WERI-Rb-1 (cell line): ENCODE results near the gene FASTK.

Source experiments
- DNase-seq: peaks from one replicate; pipeline ENCODE4 v3.0.0-alpha.2; 2020
- H3K27ac ChIP-seq: fragments of 250-450 bp; sonication (Bioruptor Pico); 2 replicates; pipeline ENCODE4 v1.5.1; 2020; ENCODE audit warnings: mild to moderate bottlenecking, moderate library complexity
- H3K27me3 ChIP-seq: fragments of 250-450 bp; sonication (Bioruptor Pico); 2 replicates; pipeline ENCODE4 v1.5.1; 2021; ENCODE audit warnings: mild to moderate bottlenecking, low read depth, moderate library complexity; ENCODE audit not compliant: insufficient read depth, severe bottlenecking
- H3K36me3 ChIP-seq: fragments of 250-450 bp; sonication (Bioruptor Pico); 2 replicates; pipeline ENCODE4 v1.5.1; 2020; ENCODE audit warnings: mild to moderate bottlenecking, moderate library complexity
- H3K4me3 ChIP-seq: 2 replicates; pipeline ENCODE4 v1.5.1; 2011; ENCODE audit warnings: low read depth, mild to moderate bottlenecking, control low read depth, low read length
- H3K9me3 ChIP-seq: fragments of 250-450 bp; sonication (Bioruptor Pico); 2 replicates; pipeline ENCODE4 v1.5.1; 2021; ENCODE audit warnings: mild to moderate bottlenecking, moderate library complexity; ENCODE audit not compliant: severe bottlenecking
- CTCF ChIP-seq: IDR thresholded peaks from 2 replicates; pipeline ENCODE4 v1.5.1; 2011; ENCODE audit warnings: low read depth, mild to moderate bottlenecking, control low read depth, inconsistent platforms, low read length

Gene FASTK

GRCh38 chr7:151095828-151096475 is 15.3 kb upstream of the FASTK start:
- no peaks in the 10 kb centered on the region for H3K9me3 ChIP-seq
- no peaks in the 10 kb centered on the region for H3K27me3 ChIP-seq
- TF ChIP-seq CTCF: no peak
- H3K4me3 ChIP-seq: no peak overlapping the region
- H3K36me3 ChIP-seq: peaks cover 52% of the 10 kb centered on the region
- H3K27ac ChIP-seq: no peak overlapping the region
- DNase-seq: no peak

- no peak overlapping the region for H3K27ac ChIP-seq
- H3K9me3 ChIP-seq: no peaks in the 10 kb centered on the region
- no peak overlapping the region for H3K4me3 ChIP-seq
- no peak for DNase-seq
- peaks cover 55% of the 10 kb centered on the region for H3K36me3 ChIP-seq
- H3K27me3 ChIP-seq: no peaks in the 10 kb centered on the region
- TF ChIP-seq CTCF: no peak
Observed at GRCh38 chr7:151095123-151095797, 14.7 kb upstream of the FASTK start.

GRCh38 chr7:151094675-151095074 is 14.1 kb upstream of the FASTK start:
- peaks cover 54% of the 10 kb centered on the region for H3K36me3 ChIP-seq
- no peak for DNase-seq
- H3K4me3 ChIP-seq: no peak overlapping the region
- no peaks in the 10 kb centered on the region for H3K9me3 ChIP-seq
- no peak overlapping the region for H3K27ac ChIP-seq
- no peak for TF ChIP-seq CTCF
- H3K27me3 ChIP-seq: no peaks in the 10 kb centered on the region

- Histone ChIP-seq H3K4me3 (no peak overlapping the region), H3K36me3 (peaks cover 55% of the 10 kb centered on the region), H3K27me3 (no peaks in the 10 kb centered on the region), H3K9me3 (no peaks in the 10 kb centered on the region), H3K27ac (no peak overlapping the region)
- TF ChIP-seq CTCF: no peak
- no peak for DNase-seq
Observed at GRCh38 chr7:151093748-151094147, 13.1 kb upstream of the FASTK start.

- no peak overlapping the region for H3K4me3 ChIP-seq
- no peak for TF ChIP-seq CTCF
- peaks cover 61% of the 10 kb centered on the region for H3K36me3 ChIP-seq
- DNase-seq: no peak
- H3K27me3 ChIP-seq: no peaks in the 10 kb centered on the region
- no peak overlapping the region for H3K27ac ChIP-seq
- H3K9me3 ChIP-seq: no peaks in the 10 kb centered on the region
Observed at GRCh38 chr7:151091988-151092387, 11.4 kb upstream of the FASTK start.

- Histone ChIP-seq H3K27me3 (no peaks in the 10 kb centered on the region), H3K9me3 (no peaks in the 10 kb centered on the region), H3K4me3 (no peak overlapping the region), H3K36me3 (peaks cover 57% of the 10 kb centered on the region), H3K27ac (0 out of 2 replicates have a peak overlapping the region, but pooled peaks have one; percentile 35)
- DNase-seq: peak; percentile 54
- TF ChIP-seq CTCF: peak; percentile 83
Observed at GRCh38 chr7:151091431-151091830, 10.8 kb upstream of the FASTK start.
